HG03439 (cell line): ENCODE results near the gene NHERF1.

Source experiments
- ATAC-seq: cut with Tn5 transposase; IDR thresholded peaks from one replicate; pipeline ENCODE4 v1.9.1; 2021; ENCODE audit warnings: mild to moderate bottlenecking, moderate library complexity; ENCODE audit not compliant: unreplicated experiment

Gene NHERF1

GRCh38 chr17:74807441-74807840, 59.0 kb downstream of the NHERF1 start:
- ATAC-seq = no peak

GRCh38 chr17:74807925-74808324, 59.5 kb downstream of the NHERF1 start:
- no peak for ATAC-seq

GRCh38 chr17:74808714-74809430, 60.4 kb downstream of the NHERF1 start:
- no peak for ATAC-seq

GRCh38 chr17:74810699-74811485, 62.5 kb downstream of the NHERF1 start:
- no peak for ATAC-seq

GRCh38 chr17:74812109-74813009, 63.9 kb downstream of the NHERF1 start:
- no peak for ATAC-seq

GRCh38 chr17:74814453-74814852, 66.0 kb downstream of the NHERF1 start:
- no peak for ATAC-seq

- ATAC-seq = no peak
These were observed 66.6 kb downstream of the NHERF1 start for GRCh38 chr17:74815067-74815466.

- no peak for ATAC-seq
These were observed 67.3 kb downstream of the NHERF1 start for GRCh38 chr17:74815550-74816370.

GRCh38 chr17:74816905-74817620, 68.6 kb downstream of the NHERF1 start:
- ATAC-seq = no peak

GRCh38 chr17:74818291-74818938, 70.0 kb downstream of the NHERF1 start:
- ATAC-seq = no peak
